Esophagus muscularis mucosa (tissue), 4 donors: ENCODE results near the gene SRSF12.

Source experiments
- EP300 ChIP-seq: sonication (generic); formaldehyde crosslinking; IDR thresholded peaks from one replicate; pipeline ENCODE4 v1.6.1; 2017; ENCODE audit warnings: antibody characterized with exemption
- POLR2A ChIP-seq: fragments of 450-650 bp; IDR thresholded peaks from one replicate; pipeline ENCODE4 v1.6.1; 2017; ENCODE audit warnings: antibody characterized with exemption, moderate library complexity, mild to moderate bottlenecking, low read depth
- TF ChIP-seq, protein P1 (sequence below), 3 experiments: fragments of 200-600 bp in 2 of 3; fragments of 450-650 bp in 1 of 3; sonication (generic) in 2 of 3; IDR thresholded peaks; one replicate each; pipeline ENCODE4 v1.5.1; 2017 to 2019; ENCODE audit warnings: antibody characterized with exemption in 3 of 3, mild to moderate bottlenecking in 2 of 3, moderate library complexity in 1 of 3

- TF ChIP-seq, protein P1, sequence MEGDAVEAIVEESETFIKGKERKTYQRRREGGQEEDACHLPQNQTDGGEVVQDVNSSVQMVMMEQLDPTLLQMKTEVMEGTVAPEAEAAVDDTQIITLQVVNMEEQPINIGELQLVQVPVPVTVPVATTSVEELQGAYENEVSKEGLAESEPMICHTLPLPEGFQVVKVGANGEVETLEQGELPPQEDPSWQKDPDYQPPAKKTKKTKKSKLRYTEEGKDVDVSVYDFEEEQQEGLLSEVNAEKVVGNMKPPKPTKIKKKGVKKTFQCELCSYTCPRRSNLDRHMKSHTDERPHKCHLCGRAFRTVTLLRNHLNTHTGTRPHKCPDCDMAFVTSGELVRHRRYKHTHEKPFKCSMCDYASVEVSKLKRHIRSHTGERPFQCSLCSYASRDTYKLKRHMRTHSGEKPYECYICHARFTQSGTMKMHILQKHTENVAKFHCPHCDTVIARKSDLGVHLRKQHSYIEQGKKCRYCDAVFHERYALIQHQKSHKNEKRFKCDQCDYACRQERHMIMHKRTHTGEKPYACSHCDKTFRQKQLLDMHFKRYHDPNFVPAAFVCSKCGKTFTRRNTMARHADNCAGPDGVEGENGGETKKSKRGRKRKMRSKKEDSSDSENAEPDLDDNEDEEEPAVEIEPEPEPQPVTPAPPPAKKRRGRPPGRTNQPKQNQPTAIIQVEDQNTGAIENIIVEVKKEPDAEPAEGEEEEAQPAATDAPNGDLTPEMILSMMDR (IDR thresholded peaks at IDR 0.05), result no peak
- TF ChIP-seq EP300 (no peak), POLR2A (no peak)
Observed at GRCh38 chr6:89050697-89051096, 67.2 kb downstream of the SRSF12 start.
